GM12891 (cell line): ENCODE results near the gene LACRT.

Experiments
- DNase-seq: peaks from one replicate; pipeline ENCODE4 v3.0.0; 2011; ENCODE audit warnings: low spot score; ENCODE audit not compliant: insufficient read length
- FAIRE-seq: peaks from 2 replicates; lab custom pipeline; 2011; peaks lifted over from hg19 to GRCh38; lab: Jason Lieb, UNC
- PAX5 ChIP-seq: IDR thresholded peaks from 2 replicates; pipeline ENCODE4 v1.6.1; 2011; ENCODE audit warnings: low read length, moderate library complexity, mild to moderate bottlenecking; ENCODE audit not compliant: insufficient read depth, severe bottlenecking
- POLR2A ChIP-seq: IDR thresholded peaks from 2 replicates; pipeline ENCODE4 v1.6.1; 2011; ENCODE audit warnings: low read depth, low read length, control low read depth
- POLR2AphosphoS5 ChIP-seq: IDR thresholded peaks from 2 replicates; pipeline ENCODE4 v1.6.1; 2011; ENCODE audit warnings: low read depth, low read length, control low read depth
- POU2F2 ChIP-seq: IDR thresholded peaks from 2 replicates; pipeline ENCODE4 v1.6.1; 2011; ENCODE audit warnings: low read depth, mild to moderate bottlenecking, control low read depth, low read length, moderate library complexity
- SPI1 ChIP-seq: IDR thresholded peaks from 2 replicates; pipeline ENCODE4 v1.6.1; 2011; ENCODE audit warnings: low read depth, low read length, control low read depth
- TAF1 ChIP-seq: IDR thresholded peaks from 2 replicates; pipeline ENCODE4 v1.6.1; 2011; ENCODE audit warnings: low read depth, low read length, control low read depth

Gene LACRT

DNA sequence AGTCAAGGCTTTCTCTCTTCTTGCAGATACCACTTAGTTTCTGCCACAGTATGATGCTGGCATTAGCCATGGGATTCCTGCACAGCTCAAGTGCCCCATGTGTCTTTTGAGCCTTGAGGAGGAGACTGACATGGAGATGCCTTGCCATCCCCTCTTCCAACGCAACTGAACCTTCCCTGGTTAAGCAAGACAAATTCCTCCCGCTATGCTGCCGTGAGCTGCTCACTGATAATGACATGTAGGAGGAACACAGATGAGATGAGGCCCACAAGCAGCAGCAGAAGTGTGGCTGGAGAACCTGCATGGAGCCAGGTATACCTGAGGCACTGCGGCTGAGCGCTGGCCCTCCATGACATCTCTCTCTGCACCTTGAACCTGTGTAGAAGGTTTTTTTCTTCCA is 30.8 kb downstream of the LACRT start:
- FAIRE-seq (no peak), DNase-seq (no peak)
- TF ChIP-seq POLR2A = no peak
- TF ChIP-seq TAF1 = no peak
- TF ChIP-seq PAX5 = no peak
- no peak for TF ChIP-seq POU2F2
- no peak for TF ChIP-seq SPI1
- no peak for TF ChIP-seq POLR2AphosphoS5

DNA sequence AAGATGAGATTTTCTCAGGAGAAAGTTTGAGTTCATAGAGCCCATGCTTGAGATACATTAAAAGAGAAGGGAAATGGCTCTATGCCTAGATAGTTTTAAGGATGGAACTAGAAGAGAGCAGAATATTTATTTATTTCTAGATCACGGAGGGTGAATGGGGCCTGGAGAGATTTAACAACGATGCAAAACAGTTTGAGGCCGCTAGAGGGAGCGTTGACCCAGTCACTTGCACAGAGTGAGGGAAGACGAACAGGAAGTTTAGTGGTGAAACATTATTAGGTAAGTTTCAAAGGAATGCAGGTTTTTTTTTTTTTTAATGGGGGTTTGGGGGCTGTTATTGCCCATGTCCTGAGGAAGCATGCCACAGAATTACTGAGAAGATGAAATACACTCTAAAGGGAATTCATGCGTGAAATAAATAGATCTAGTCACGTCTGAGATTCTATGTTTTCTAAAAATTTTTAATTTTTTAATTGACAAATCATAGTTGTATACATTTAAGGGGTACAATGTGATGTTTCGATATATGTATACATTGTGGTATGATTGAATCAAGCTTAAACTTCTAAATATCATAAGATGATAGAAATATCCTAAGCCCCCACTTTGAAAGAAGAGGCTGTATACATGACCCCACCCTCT is 31.4 kb downstream of the LACRT start:
- no peak for TF ChIP-seq POLR2A
- no peak for TF ChIP-seq SPI1
- TF ChIP-seq POU2F2 = no peak
- no peak for TF ChIP-seq PAX5
- no peak for TF ChIP-seq TAF1
- peak; percentile 87 for FAIRE-seq
- DNase-seq = peak; percentile 63

DNA sequence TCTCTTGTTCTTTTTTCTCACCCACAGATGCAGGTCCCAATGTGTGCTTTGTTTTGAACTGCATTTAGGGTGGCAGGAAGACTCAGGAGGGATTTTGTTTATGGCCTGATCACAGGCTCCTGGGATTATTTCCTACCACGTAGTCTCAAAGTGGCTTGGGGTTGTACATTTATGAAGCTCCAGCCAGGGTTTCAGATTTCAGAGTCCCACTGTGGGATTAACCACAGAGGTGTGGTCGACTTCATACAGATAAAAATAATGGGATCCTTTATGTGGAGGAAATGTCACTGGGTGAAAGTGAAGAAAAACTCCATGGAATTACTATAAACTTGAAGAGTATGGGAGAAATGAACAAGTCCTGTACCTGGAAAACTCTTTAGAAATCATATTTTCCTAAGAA is 32.0 kb downstream of the LACRT start:
- FAIRE-seq (no peak), DNase-seq (no peak)
- no peak for TF ChIP-seq POLR2A
- no peak for TF ChIP-seq SPI1

GRCh38 chr12:54601841-54602240 is 32.9 kb downstream of the LACRT start:
- TF ChIP-seq POU2F2 (no peak), TAF1 (no peak), POLR2A (no peak), SPI1 (no peak), POLR2AphosphoS5 (no peak), PAX5 (no peak)
- DNase-seq (no peak), FAIRE-seq (no peak)

DNA sequence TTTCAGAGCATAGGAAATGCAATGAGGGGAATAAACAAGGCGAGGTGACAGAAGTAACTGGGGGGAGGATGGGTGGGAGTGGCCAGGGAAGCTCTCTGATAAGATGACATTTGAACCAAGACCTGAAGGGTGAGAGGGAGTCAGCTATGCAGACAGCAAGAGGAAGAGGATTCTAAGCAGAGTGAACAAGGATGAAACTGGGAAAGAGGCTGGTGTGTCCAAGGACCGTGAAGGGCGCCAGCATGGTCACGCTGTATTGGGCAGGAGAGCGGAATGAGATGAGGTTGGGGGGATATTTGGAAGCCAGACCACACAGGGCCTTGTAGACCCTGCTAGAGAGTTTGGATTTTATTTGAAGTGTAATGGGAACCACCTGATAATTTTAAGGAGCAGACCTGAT is 35.7 kb downstream of the LACRT start:
- TF ChIP-seq POLR2A = no peak
- no peak for TF ChIP-seq POLR2AphosphoS5
- TF ChIP-seq SPI1 = no peak
- TF ChIP-seq PAX5 = no peak
- no peak for TF ChIP-seq TAF1

GRCh38 chr12:54596526-54596946 is 38.2 kb downstream of the LACRT start:
- FAIRE-seq (peak; percentile 86), DNase-seq (no peak)
- TF ChIP-seq POU2F2 = no peak
- TF ChIP-seq SPI1 = no peak
- no peak for TF ChIP-seq POLR2AphosphoS5
- no peak for TF ChIP-seq POLR2A
- TF ChIP-seq PAX5 = no peak
- no peak for TF ChIP-seq TAF1

More for the DNA sequence above, 35.7 kb downstream of the LACRT start:
- DNase-seq (no peak), FAIRE-seq (no peak)

DNA sequence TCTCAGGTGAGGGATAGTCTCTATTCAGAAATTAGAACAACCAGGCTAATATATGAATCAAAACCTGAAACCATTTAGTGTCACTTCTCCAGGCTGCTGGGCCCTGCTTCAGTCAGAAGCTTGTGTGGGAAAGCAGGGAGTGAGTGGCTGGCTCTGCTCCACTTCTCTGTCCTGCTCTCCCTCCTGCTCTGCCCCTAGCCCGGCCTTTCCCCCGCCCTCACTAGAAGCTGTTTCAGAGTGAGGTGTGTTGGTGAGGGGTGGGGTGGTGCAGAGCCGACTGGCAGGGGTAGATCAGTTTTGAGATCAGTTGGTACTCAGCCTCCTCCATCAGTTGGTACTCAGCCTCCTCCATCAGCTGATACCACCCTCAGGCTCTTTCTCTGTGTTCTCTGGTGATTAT is 39.2 kb downstream of the LACRT start:
- TF ChIP-seq SPI1 = no peak
- no peak for TF ChIP-seq POU2F2
- TF ChIP-seq TAF1 = no peak
- TF ChIP-seq PAX5 = no peak
- TF ChIP-seq POLR2AphosphoS5 = no peak
- no peak for TF ChIP-seq POLR2A
- FAIRE-seq = no peak
- no peak for DNase-seq

GRCh38 chr12:54593725-54594124 is 41.0 kb downstream of the LACRT start:
- FAIRE-seq = no peak
- TF ChIP-seq POU2F2 (no peak), PAX5 (no peak), POLR2AphosphoS5 (no peak), SPI1 (no peak), TAF1 (no peak), POLR2A (no peak)
- no peak for DNase-seq

- no peak for FAIRE-seq
- TF ChIP-seq POLR2AphosphoS5 (no peak), SPI1 (no peak), TAF1 (no peak), PAX5 (no peak), POLR2A (no peak), POU2F2 (no peak)
- DNase-seq = no peak
Measured at GRCh38 chr12:54593135-54593534, 41.6 kb downstream of the LACRT start.

DNA sequence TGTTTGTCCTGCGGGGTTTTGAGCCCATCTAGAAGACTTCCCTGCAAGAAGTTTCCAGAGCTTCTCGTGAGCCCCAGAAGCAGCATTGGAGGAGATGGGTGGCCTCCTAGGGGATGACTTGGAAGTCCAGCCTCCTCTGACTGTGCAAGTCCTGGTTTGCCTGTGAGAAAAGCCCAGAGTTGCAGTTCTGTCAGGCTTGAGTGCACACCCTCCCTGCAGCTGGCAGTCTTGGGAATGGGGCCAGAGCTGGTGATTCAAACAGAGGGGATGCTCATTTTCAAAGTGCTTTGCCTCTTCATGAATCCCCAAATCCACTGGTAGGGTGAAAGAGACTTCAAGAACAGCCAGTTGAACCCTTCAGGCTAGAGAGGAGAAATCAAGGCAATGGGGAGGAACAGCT is 42.4 kb downstream of the LACRT start:
- FAIRE-seq (no peak), DNase-seq (no peak)
- no peak for TF ChIP-seq SPI1
- no peak for TF ChIP-seq POU2F2
- TF ChIP-seq PAX5 = no peak
- no peak for TF ChIP-seq POLR2A
- no peak for TF ChIP-seq POLR2AphosphoS5
- TF ChIP-seq TAF1 = no peak

GRCh38 chr12:54590978-54591591 is 43.6 kb downstream of the LACRT start:
- TF ChIP-seq POLR2A (no peak), PAX5 (no peak), POU2F2 (no peak), TAF1 (no peak), SPI1 (no peak)
- no peak for DNase-seq
- no peak for FAIRE-seq
